K562 (cell line): Measurements from ENCODE around the gene ZSCAN12. TPM values are rescaled to one million over a fixed set of nuclear protein-coding genes. Genes with fewer than 3 reads are reported as not detected.

Experiments used
- ATAC-seq: fragments of 200-7000 bp; cut with Tn5 transposase; 3 replicates; pipeline ENCODE4 v1.9.1; 2020; ENCODE audit warnings: moderate library complexity
- BruUV-seq: library from RNA; stranded (reverse); fragments of 400-500 nt; replicated peaks from 2 replicates; lab custom pipeline; 2021; lab: Mats Ljungman, UMichigan
- CTCF ChIA-PET: fragments of 300-600 bp; formaldehyde crosslinking; extraction: SDS; loops from one replicate; lab custom pipeline; 2021; ENCODE audit warnings: low intra/inter-chr PET ratio; lab: Yijun Ruan, JAX
- POLR2A ChIA-PET: fragments of 300-600, 350-650 bp; sonication (Branson Sonifier 250); formaldehyde crosslinking; extraction: SDS; loops from one replicate; lab custom pipeline; 2021; ENCODE audit warnings: antibody characterized with exemption, inconsistent platforms; lab: Yijun Ruan, JAX
- DNase-seq, 4 experiments: peaks; one replicate each; pipeline versions ENCODE4 v3.0.0 to v3.0.0-alpha.2; 2011 to 2018; ENCODE audit warnings: low spot score in 3 of 4, mixed read lengths in 3 of 4; ENCODE audit errors: extremely low read depth in 1 of 4
- FAIRE-seq: peaks from 2 replicates; lab custom pipeline; 2011; peaks lifted over from hg19 to GRCh38; lab: Jason Lieb, UNC
- H2AFZ ChIP-seq: 2 replicates; pipeline ENCODE4 v1.6.0; 2011; ENCODE audit warnings: low read depth, low read length, control low read depth, inconsistent platforms
- H3K27ac ChIP-seq: fragments of 200-600 bp; 3 replicates; pipeline ENCODE4 v1.8.0; 2011; ENCODE audit warnings: low read depth, mild to moderate bottlenecking, control low read depth, inconsistent platforms, low read length, moderate library complexity, mixed read lengths; ENCODE audit errors: extremely low read depth
- H3K27me3 ChIP-seq, 2 experiments: fragments of 300-600 bp in 1 of 2; 2 replicates in 1 of 2; 3 replicates in 1 of 2; pipeline versions ENCODE4 v1.6.0 to v1.8.0; 2011; ENCODE audit warnings: inconsistent platforms in 2 of 2, low read length in 2 of 2, mild to moderate bottlenecking in 1 of 2, mixed read lengths in 1 of 2, moderate library complexity in 1 of 2; ENCODE audit not compliant: control insufficient read depth in 2 of 2, insufficient read depth in 2 of 2
- H3K36me3 ChIP-seq: fragments of 300-600 bp; 3 replicates; pipeline ENCODE4 v1.8.0; 2011; ENCODE audit warnings: mild to moderate bottlenecking, low read length, inconsistent platforms; ENCODE audit not compliant: control insufficient read depth, insufficient read depth
- H3K4me1 ChIP-seq, 2 experiments: fragments of 200-600 bp in 1 of 2; replicated peaks in 1 of 2; 2 replicates in 1 of 2; 3 replicates in 1 of 2; pipeline versions ENCODE4 v1.5.1 to v1.8.0; 2011; ENCODE audit warnings: inconsistent platforms in 2 of 2, low read length in 2 of 2, mild to moderate bottlenecking in 1 of 2, mixed read lengths in 1 of 2, moderate library complexity in 1 of 2; ENCODE audit not compliant: control insufficient read depth in 2 of 2, insufficient read depth in 2 of 2
- H3K4me2 ChIP-seq: 2 replicates; pipeline ENCODE4 v1.6.1; 2011; ENCODE audit warnings: low read length, control low read depth, inconsistent platforms, mixed read lengths; ENCODE audit not compliant: insufficient read depth
- H3K4me3 ChIP-seq: fragments of 200-600 bp; sonication (generic), shearing (Covaris generic); 2 replicates; pipeline ENCODE4 v1.5.1; 2016; ENCODE audit warnings: control low read depth, inconsistent platforms
- H3K79me2 ChIP-seq: fragments of 200-600 bp; 3 replicates; pipeline ENCODE4 v1.8.0; 2011; ENCODE audit warnings: low read length, inconsistent platforms; ENCODE audit not compliant: control insufficient read depth, insufficient read depth
- H3K9ac ChIP-seq, 2 experiments: 2 replicates each; pipeline versions ENCODE4 v1.6.0 to v1.6.1; 2011; ENCODE audit warnings: low read depth in 2 of 2, low read length in 2 of 2, control low read depth in 1 of 2, inconsistent platforms in 1 of 2, mild to moderate bottlenecking in 1 of 2, mixed read lengths in 1 of 2; ENCODE audit not compliant: insufficient read depth in 1 of 2
- H3K9me1 ChIP-seq: one replicate; pipeline ENCODE4 v1.6.0; 2011; ENCODE audit warnings: inconsistent platforms, mild to moderate bottlenecking, low read length, moderate library complexity; ENCODE audit not compliant: control insufficient read depth, insufficient read depth
- H3K9me3 ChIP-seq: replicated peaks from 2 replicates; pipeline ENCODE4 v1.5.1; 2011; ENCODE audit warnings: low read depth, low read length, inconsistent platforms; ENCODE audit not compliant: control insufficient read depth, insufficient read depth
- H4K20me1 ChIP-seq: replicated peaks from 2 replicates; pipeline ENCODE4 v1.6.1; 2011; ENCODE audit warnings: low read length, inconsistent platforms, mixed read lengths; ENCODE audit not compliant: control insufficient read depth, insufficient read depth
- E2F3 ChIP-seq: fragments of 250-450 bp; sonication (Bioruptor Pico); IDR thresholded peaks from 2 replicates; pipeline ENCODE4 v1.4.0; 2020; ENCODE audit warnings: mild to moderate bottlenecking
- ESRRA ChIP-seq: fragments of 450-650 bp; IDR thresholded peaks from 2 replicates; pipeline ENCODE4 v1.6.1; 2014; ENCODE audit warnings: low read depth, mild to moderate bottlenecking, moderate library complexity, borderline replicate concordance
- FOXA1 ChIP-seq: fragments of 450-650 bp; IDR thresholded peaks from 2 replicates; pipeline ENCODE4 v1.6.1; 2016; ENCODE audit warnings: mild to moderate bottlenecking, borderline replicate concordance
- HCFC1 ChIP-seq: IDR thresholded peaks from 2 replicates; pipeline ENCODE4 v1.6.1; 2012; ENCODE audit warnings: low read depth, low read length, improper control_type of control experiment
- HMGXB4 ChIP-seq: sonication (generic); formaldehyde crosslinking; IDR thresholded peaks from 2 replicates; pipeline ENCODE4 v1.8.1; 2023; ENCODE audit warnings: mild to moderate bottlenecking, missing genetic modification reagents
- ILF3 ChIP-seq: fragments of 450-650 bp; IDR thresholded peaks from 2 replicates; pipeline ENCODE4 v1.6.1; 2018; ENCODE audit warnings: antibody characterized with exemption, mild to moderate bottlenecking, moderate library complexity, borderline replicate concordance
- KDM2B ChIP-seq: fragments of 250-450 bp; sonication (Bioruptor Pico); IDR thresholded peaks from 2 replicates; pipeline ENCODE4 v1.8.0; 2021; ENCODE audit warnings: mild to moderate bottlenecking, moderate library complexity
- NCOR1 ChIP-seq: fragments of 450-650 bp; IDR thresholded peaks from 2 replicates; pipeline ENCODE4 v1.6.1; 2016; ENCODE audit warnings: mild to moderate bottlenecking, moderate library complexity
- RBBP5 ChIP-seq: fragments of 200-600 bp; sonication (generic); IDR thresholded peaks from 2 replicates; pipeline ENCODE4 v1.6.1; 2012; ENCODE audit warnings: borderline replicate concordance, mild to moderate bottlenecking, low read length, control low read depth, inconsistent platforms; ENCODE audit not compliant: insufficient read depth, poor library complexity, severe bottlenecking
- SMAD4 ChIP-seq: fragments of 250-450 bp; sonication (Bioruptor Pico); conservative IDR thresholded peaks from 2 replicates; pipeline ENCODE4 v1.8.0; 2021; ENCODE audit warnings: inconsistent platforms, mild to moderate bottlenecking, moderate library complexity
- SMARCB1 ChIP-seq: IDR thresholded peaks from 2 replicates; pipeline ENCODE4 v1.6.1; 2011; ENCODE audit warnings: improper control_type of control experiment, low read depth; ENCODE audit not compliant: insufficient read length
- U2AF2 ChIP-seq: fragments of 200-400 bp; formaldehyde crosslinking; optimal IDR thresholded peaks from 2 replicates; pipeline ENCODE3; 2017; ENCODE audit warnings: low read depth, mild to moderate bottlenecking, low read length
- XRCC3 ChIP-seq: fragments of 450-650 bp; IDR thresholded peaks from 2 replicates; pipeline ENCODE4 v1.6.1; 2017; ENCODE audit warnings: mild to moderate bottlenecking, moderate library complexity
- ZC3H4 ChIP-seq: sonication (generic); formaldehyde crosslinking; IDR thresholded peaks from 2 replicates; pipeline ENCODE4 v1.9.0; 2021; ENCODE audit warnings: missing genetic modification reagents, borderline replicate concordance
- ZFP1 ChIP-seq: fragments of 450-650 bp; formaldehyde crosslinking; IDR thresholded peaks from 2 replicates; pipeline ENCODE4 v1.4.0; 2020; ENCODE audit warnings: mild to moderate bottlenecking, mixed read lengths
- ZKSCAN1 ChIP-seq: fragments of 150-350 bp; IDR thresholded peaks from 2 replicates; pipeline ENCODE4 v1.6.1; 2016; ENCODE audit warnings: low read depth, low read length
- ZNF140 ChIP-seq: fragments of 250-450 bp; sonication (Bioruptor Pico); IDR thresholded peaks from 2 replicates; pipeline ENCODE4 v1.8.0; 2021; ENCODE audit warnings: moderate library complexity, mild to moderate bottlenecking, inconsistent platforms
- ZNF280A ChIP-seq: fragments of 450-650 bp; IDR thresholded peaks from 2 replicates; pipeline ENCODE4 v1.6.1; 2018; ENCODE audit warnings: mild to moderate bottlenecking, low read depth; ENCODE audit not compliant: partially characterized antibody
- ZNF644 ChIP-seq: fragments of 200-800 bp; sonication (Bioruptor generic); IDR thresholded peaks from 2 replicates; pipeline ENCODE4 v1.6.1; 2016; ENCODE audit warnings: low read depth, missing genetic modification characterization, missing compliant biosample characterization
- WGBS: fragments of 100-300 bp; shearing (Covaris generic); methylation state at CpG from one replicate; pipeline ENCODE4 v1.1.6; 2016; ENCODE audit warnings: low coverage, mixed read lengths; ENCODE audit not compliant: insufficient coverage; ENCODE audit errors: missing lambda C conversion rate; 5-methylcytosine and 5-hydroxymethylcytosine counted together
- in situ Hi-C: fragments of 300-500 bp; cut with MboI; formaldehyde crosslinking; loops from 4 replicates; pipeline ENCODE4 v1.15.0; 2018; ENCODE audit warnings: inconsistent platforms, mixed read lengths
- intact Hi-C: fragments of 100-400 bp; cut with micrococcal nuclease; formaldehyde crosslinking; loops from 2 replicates; pipeline ENCODE4 v1.14.2; 2022
- polyA plus RNA-seq, 8 experiments: library from polyadenylated mRNA; depleted of rRNA in 4 of 8; stranded (reverse) in 5 of 8; unstranded in 3 of 8; fragments of >200 nt; fragmentation: Nextera tagmentation in 2 of 8; fragmentation: Illumina TruSeq in 1 of 8; extraction: Ambion mirVana in 2 of 8; extraction: Trizol in 1 of 8; gene quantifications; 2 replicates each; pipeline versions ENCODE4 v1.2.1 to v1.2.3, GENCODE V29; 2011 to 2014; ENCODE audit warnings: inconsistent platforms in 1 of 8, missing spikeins in 1 of 8
- total RNA-seq, 7 experiments: library from RNA; depleted of rRNA in 6 of 7; stranded (reverse); fragments of >200 nt in 6 of 7; fragmentation: Illumina TruSeq in 2 of 7; extraction: Trizol in 2 of 7; gene quantifications; 2 replicates each; pipeline versions ENCODE4 v1.2.1 to v1.2.3, GENCODE V29; 2011 to 2021; ENCODE audit warnings: low replicate concordance in 1 of 7
- TF ChIP-seq, protein P1 (sequence below): fragments of 450-650 bp; formaldehyde crosslinking; IDR thresholded peaks from 2 replicates; pipeline ENCODE4 v1.4.0; 2020; ENCODE audit warnings: mild to moderate bottlenecking

Gene ZSCAN12
- total and polyA plus RNA-seq, 9 of the 15 experiments (the other 6 are each of a cell fraction or from before 2014, with no cell fraction given): 2.5 to 19.6 (median 12.5) TPM

DNA sequence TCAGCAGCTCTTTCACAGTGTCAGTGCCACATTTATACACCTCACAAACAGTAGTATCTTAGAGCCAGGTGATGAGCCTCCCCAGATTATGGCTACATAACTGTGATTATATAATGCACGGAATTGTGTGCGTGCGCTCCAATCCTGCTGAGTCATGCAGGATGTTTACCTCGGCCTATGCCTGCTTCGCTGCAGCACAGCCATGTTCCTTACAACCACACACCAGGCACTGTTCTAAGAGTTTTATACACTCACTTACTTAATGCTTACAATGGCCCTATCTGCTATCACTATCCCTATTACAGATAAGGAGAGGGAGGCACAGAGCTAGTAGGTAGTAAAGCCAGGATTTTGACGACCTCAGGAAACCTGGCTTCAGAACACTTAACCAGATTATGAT is 42.5 kb downstream of the ZSCAN12 start:
- H3K36me3 ChIP-seq: peaks cover 34% of the 10 kb centered on the region
- peak overlapping the region; percentile 76 for H3K27ac ChIP-seq
- H3K4me1 ChIP-seq: peaks cover 41 to 44% of the 10 kb centered on the region in 2 experiments
- ChIA-PET CTCF (interaction anchor here (1.0 kb wide), 1 partner anchor 145 kb away, joined by 3 read pairs; no protein-coding TSS in a partner anchor), POLR2A (interaction anchor here (0.6 to 5.3 kb wide), 4 partner anchors 20 to 461 kb away, joined by 3 to 80 read pairs (median 5); partner anchors contain the start of gene ZSCAN31)
- 58% methylated on average over 6 of the region's 6 CpGs for WGBS
- no peaks in the 10 kb centered on the region; a peak in 1 of 5 replicates for H3K27me3 ChIP-seq
- FAIRE-seq: no peak
- H3K9me3 ChIP-seq: no peaks in the 10 kb centered on the region; the same call in 1 of the 2 replicates
- intact Hi-C loops: loop anchor here (5.0 to 10.0 kb wide), 3 partner anchors 325 to 522 kb away; a partner anchor contains a TSS
- no peak overlapping the region for H3K4me3 ChIP-seq
- H3K79me2 ChIP-seq: peaks cover 58% of the 10 kb centered on the region
- no TSS peak for BruUV-seq
- peak overlapping the region; percentile 43 for H2AFZ ChIP-seq
- peak overlapping the region; percentile 95 for H3K4me2 ChIP-seq
- no peak for ATAC-seq
- in situ Hi-C loops: loop anchor here (5.0 kb wide), 1 partner anchor 220 kb away; no protein-coding TSS in a partner anchor
- no peaks in the 10 kb centered on the region for H4K20me1 ChIP-seq
- DNase-seq: peak in 1 of 4 experiments; percentile 66
- H3K9ac ChIP-seq: peak overlapping the region; percentile 10 to 68; a peak in 2 of 4 replicates
- no peaks in the 10 kb centered on the region for H3K9me1 ChIP-seq
- TF ChIP-seq RBBP5 (no peak), KDM2B (CRISPR knock-in tag) (no peak), ESRRA (no peak), ZNF280A (peak; percentile 30), ZNF644 (tag) (no peak), ZNF140 (CRISPR knock-in tag) (no peak), SMARCB1 (no peak), HMGXB4 (CRISPR knock-in tag) (no peak), HCFC1 (no peak), NCOR1 (no peak), ZFP1 (CRISPR knock-in tag) (no peak), E2F3 (no peak), ILF3 (no peak), ZC3H4 (no peak), U2AF2 (no peak), FOXA1 (no peak), SMAD4 (peak; percentile 74; the same call in 1 of the 2 replicates), XRCC3 (no peak), ZKSCAN1 (no peak)
- TF ChIP-seq, protein P1, sequence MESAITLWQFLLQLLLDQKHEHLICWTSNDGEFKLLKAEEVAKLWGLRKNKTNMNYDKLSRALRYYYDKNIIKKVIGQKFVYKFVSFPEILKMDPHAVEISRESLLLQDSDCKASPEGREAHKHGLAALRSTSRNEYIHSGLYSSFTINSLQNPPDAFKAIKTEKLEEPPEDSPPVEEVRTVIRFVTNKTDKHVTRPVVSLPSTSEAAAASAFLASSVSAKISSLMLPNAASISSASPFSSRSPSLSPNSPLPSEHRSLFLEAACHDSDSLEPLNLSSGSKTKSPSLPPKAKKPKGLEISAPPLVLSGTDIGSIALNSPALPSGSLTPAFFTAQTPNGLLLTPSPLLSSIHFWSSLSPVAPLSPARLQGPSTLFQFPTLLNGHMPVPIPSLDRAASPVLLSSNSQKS (CRISPR knock-in tag): no peak
